ENCODE measurements around the gene NPAS2. TPM values are rescaled to one million over a fixed set of nuclear protein-coding genes. Genes with fewer than 3 reads are reported as not detected.

The NPAS2 gene
- total and polyA plus RNA-seq, 2 of the 8 experiments (the other 6 are each of a cell fraction or from before 2014, with no cell fraction given) = 1.8 to 1.9 TPM

DNA sequence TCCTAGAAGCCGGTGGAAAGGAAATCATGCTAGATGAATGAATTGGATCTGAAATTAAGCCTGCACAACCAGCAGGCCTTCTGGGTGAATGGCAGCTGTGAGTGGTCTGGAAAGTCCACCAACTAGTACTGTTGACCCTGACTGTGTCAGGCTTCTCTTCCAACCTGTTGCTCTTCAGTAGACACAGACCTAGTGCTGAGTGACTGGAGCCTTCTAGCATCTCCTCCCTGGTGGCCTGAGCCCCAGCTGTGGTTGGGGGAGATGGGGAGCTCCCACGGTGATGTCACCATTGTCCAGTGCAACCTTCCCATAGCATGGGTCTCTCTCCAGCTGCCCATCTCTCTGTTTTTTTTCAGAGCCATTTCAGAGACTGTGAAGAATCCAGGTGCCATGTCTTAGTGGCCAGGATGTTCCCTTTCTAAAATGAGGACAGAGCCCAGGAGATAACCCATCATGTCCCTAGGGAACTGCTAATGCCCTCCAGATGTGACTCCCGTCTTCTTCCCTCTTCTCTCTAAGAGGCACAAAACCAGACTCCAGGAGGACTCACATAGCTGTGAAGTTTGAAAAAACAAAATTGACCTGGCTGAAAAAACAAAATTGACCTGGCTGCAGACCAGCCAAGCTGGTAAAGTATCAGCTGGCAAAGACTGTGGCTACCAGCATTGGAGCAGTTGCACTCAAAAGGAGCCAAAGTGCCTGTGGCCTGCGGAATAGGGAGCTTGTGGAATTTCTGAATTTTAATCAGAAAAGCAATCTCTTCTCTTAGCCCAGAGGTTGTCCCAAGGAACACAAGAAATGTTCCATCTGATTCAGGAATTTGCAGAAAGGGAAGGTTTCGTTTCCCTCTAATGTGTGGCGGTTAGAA, 114.8 kb downstream of the NPAS2 start:
- no peak for DNase-seq (ENCODE audit: low read depth in 1 of 2, low spot score in 2 of 2)
- H3K4me3 ChIP-seq (ENCODE audit: extremely low read depth in 1 of 4, insufficient read depth in 2 of 4, low read depth in 3 of 4, low read length in 4 of 4) = no peak overlapping the region
- no peaks in the 10 kb centered on the region; a peak in 1 of 4 replicates for H3K9me3 ChIP-seq (ENCODE audit: insufficient read depth in 2 of 2, low read depth in 1 of 2, low read length in 1 of 2)
- H2AK5ac ChIP-seq (ENCODE audit: low read depth, low read length) = no peak overlapping the region
- H3K79me2 ChIP-seq (ENCODE audit: control insufficient read depth in 1 of 2, insufficient read depth in 2 of 2, low read length in 2 of 2) = no peaks in the 10 kb centered on the region
- H4K20me1 ChIP-seq (replicated peaks in 1 of 2; ENCODE audit: control insufficient read depth in 1 of 2, insufficient read depth in 2 of 2, low read length in 2 of 2) = no peaks in the 10 kb centered on the region
- H2BK20ac ChIP-seq (ENCODE audit: low read length) = no peak overlapping the region
- POLR2A ChIA-PET (ENCODE audit: partially characterized antibody) = interaction anchor here (2.7 kb wide), 1 partner anchor 67 kb away, joined by 5 read pairs; the partner anchor contains the start of gene RPL31
- no peak overlapping the region for H3K9ac ChIP-seq (replicated peaks in 1 of 4; ENCODE audit: extremely low read depth in 1 of 4, low read depth in 3 of 4, low read length in 3 of 4)
- H3K4me2 ChIP-seq (ENCODE audit: insufficient read depth in 1 of 2, low read depth in 2 of 2, low read length in 2 of 2) = no peak overlapping the region
- TF ChIP-seq POU5F1 (IDR thresholded peaks at IDR 0.05; ENCODE audit: low read depth, low read length) = no peak
- no peak for TF ChIP-seq USF2 (IDR thresholded peaks at IDR 0.05; ENCODE audit: low read length)
- TF ChIP-seq JUN (IDR thresholded peaks at IDR 0.05; ENCODE audit: low read depth, low read length) = no peak
- TF ChIP-seq GABPA (IDR thresholded peaks at IDR 0.05; ENCODE audit: borderline replicate concordance, insufficient read depth, low read length) = no peak
- TF ChIP-seq NRF1 (IDR thresholded peaks at IDR 0.05; ENCODE audit: low read depth, low read length) = no peak
- no peak for TF ChIP-seq TCF12 (IDR thresholded peaks at IDR 0.05; ENCODE audit: low read depth, low read length)
- WGBS, 2 experiments (ENCODE audit: extremely low coverage in 1 of 2, insufficient coverage in 1 of 2, insufficient read length in 1 of 2, insufficient replicate concordance in 2 of 2, low coverage in 1 of 2, low lambda C conversion rate in 2 of 2, missing lambda C conversion rate in 1 of 2) = 85% methylated on average over 5 of the region's 6 CpGs; no CpG with 5 or more reads in 1 of the 2 experiments
- no peak overlapping the region for H3K4ac ChIP-seq (replicated peaks; ENCODE audit: insufficient read length, low read depth, low read length)
- no peak for FAIRE-seq
- H2BK12ac ChIP-seq (ENCODE audit: low read depth, low read length) = no peak overlapping the region
- no peak overlapping the region for H3K14ac ChIP-seq (ENCODE audit: insufficient read length)
- H2BK15ac ChIP-seq (ENCODE audit: low read length) = no peak overlapping the region
- no peaks in the 10 kb centered on the region for H3K79me1 ChIP-seq (ENCODE audit: low read depth, low read length)
- H3K23ac ChIP-seq (ENCODE audit: insufficient read length) = no peak overlapping the region
- no peak overlapping the region for H2BK5ac ChIP-seq (ENCODE audit: low read depth, low read length)
- H3K36me3 ChIP-seq (ENCODE audit: control insufficient read depth in 2 of 4, insufficient read depth in 4 of 4, low read length in 3 of 4) = no peaks in the 10 kb centered on the region
- no peak overlapping the region for H4K8ac ChIP-seq (ENCODE audit: extremely low read depth, insufficient read depth, low read length)
- no peak overlapping the region for H2BK120ac ChIP-seq (replicated peaks; ENCODE audit: low read depth, low read length)
- H4K91ac ChIP-seq (replicated peaks; ENCODE audit: insufficient read length, low read length) = no peak overlapping the region
- no peak overlapping the region for H3K18ac ChIP-seq (ENCODE audit: extremely low read depth, low read length)
- H4K5ac ChIP-seq (ENCODE audit: insufficient read length, low read depth, low read length) = no peak overlapping the region
- no peaks in the 10 kb centered on the region; a peak in 1 of 7 replicates for H3K4me1 ChIP-seq (replicated peaks in 1 of 4; ENCODE audit: control insufficient read depth in 3 of 4, insufficient read depth in 4 of 4, low read length in 3 of 4)
- H3K23me2 ChIP-seq (ENCODE audit: low read depth, low read length) = no peaks in the 10 kb centered on the region
- H3K27me3 ChIP-seq (replicated peaks in 1 of 4; ENCODE audit: control insufficient read depth in 3 of 4, extremely low read depth in 1 of 4, insufficient read depth in 3 of 4, low read length in 3 of 4) = no peaks in the 10 kb centered on the region
- no peak overlapping the region for H3K56ac ChIP-seq (replicated peaks; ENCODE audit: insufficient read length, low read depth, low read length)
- no peak overlapping the region for H3K27ac ChIP-seq (ENCODE audit: low read depth, low read length)
- CTCF ChIA-PET (ENCODE audit: partially characterized antibody) = interaction anchor here (0.6 to 4.5 kb wide), 3 partner anchors 15 to 1164 kb away, joined by 3 to 22 read pairs (median 4); no protein-coding TSS in a partner anchor
- no peak overlapping the region for H2AFZ ChIP-seq (ENCODE audit: low read length)

Measured in H1 (cell line).